SIG-M5 (cell line): Measurements from ENCODE around the gene PACRG.

Experiments
- DNase-seq: peaks from one replicate; lab custom pipeline; 2025; lab: John Stamatoyannopoulos, UW

Gene PACRG

DNA sequence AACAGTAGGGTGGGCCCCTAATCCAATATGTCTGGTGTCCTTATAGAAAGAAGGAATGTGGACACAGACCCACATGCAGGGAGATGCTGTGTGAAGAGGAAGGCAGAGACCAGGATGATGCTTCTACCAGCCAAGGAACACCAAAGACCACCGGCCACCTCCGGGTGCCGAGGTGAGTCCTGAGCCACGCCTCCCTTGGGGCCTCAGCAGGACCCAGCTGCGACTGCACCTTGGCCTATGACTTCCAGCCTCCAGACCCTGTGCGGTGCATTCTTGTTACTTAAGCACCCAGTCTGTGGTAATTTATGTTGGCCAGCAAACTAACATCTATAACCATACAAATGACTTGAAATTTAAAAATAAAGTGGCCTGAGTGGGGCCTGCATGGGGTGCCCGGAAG is 607.3 kb downstream of the PACRG start:
- DNase-seq, result no peak

DNA sequence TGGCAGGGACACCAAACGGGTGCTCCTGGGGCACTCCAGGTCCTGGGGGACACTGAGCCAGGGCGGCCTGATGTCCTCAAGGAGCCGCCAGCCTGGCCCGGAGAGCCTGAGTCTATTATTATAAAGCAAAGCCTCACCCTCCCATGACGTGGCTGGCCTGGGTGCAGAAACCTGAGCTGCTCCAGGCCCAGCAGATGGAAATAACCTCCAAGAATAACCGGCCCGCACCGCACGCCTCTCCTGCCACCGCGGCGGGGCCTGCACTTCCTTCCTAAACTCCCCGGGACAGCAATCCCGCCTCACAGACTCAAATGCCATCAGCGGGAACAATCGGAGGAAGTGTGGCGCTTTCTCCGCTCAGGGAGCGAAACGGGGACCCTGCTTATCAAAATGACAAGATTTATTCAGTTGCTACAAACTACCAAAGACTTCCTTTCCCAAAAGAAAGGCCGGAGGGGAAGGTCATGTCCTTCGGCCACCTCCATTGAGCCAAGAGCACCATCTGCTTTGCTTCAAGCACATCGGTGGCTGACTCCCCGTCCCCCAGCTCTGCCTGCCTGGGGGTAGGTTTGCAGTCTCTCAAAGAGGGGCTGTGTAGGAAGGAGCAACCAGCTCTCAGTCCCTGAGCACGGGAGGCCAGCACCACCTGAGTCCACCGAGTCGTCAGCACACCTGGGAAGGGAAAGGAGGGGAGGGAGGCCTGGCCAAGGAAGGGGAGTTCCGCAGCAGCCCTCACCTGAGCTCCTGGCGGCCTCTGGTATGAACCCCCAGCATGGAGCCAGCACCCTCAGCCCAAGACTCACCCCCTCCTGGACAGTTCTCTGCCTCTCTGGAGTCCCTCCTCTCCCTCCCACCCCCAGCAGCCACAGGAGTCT is 608.1 kb downstream of the PACRG start:
- DNase-seq, result no peak

DNA sequence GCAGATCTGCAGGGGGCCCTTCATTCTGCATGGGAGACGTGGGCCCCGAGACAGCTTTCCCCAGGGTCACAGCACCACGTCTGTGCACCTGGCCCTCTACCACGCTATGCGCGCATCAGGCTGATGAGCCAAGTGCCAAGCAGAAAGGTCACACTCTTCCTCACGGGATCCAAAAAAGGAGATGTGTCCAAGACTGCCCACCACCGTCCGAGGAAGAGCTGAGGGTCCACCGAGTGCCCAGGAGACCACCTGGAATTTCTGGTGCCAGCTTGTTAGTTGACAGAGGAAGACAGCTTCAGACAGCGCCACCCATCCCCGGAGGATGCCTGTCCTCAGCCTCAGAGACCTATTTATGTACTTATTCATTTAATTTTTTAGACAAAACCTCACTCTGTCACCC is 609.2 kb downstream of the PACRG start:
- no peak for DNase-seq

DNA sequence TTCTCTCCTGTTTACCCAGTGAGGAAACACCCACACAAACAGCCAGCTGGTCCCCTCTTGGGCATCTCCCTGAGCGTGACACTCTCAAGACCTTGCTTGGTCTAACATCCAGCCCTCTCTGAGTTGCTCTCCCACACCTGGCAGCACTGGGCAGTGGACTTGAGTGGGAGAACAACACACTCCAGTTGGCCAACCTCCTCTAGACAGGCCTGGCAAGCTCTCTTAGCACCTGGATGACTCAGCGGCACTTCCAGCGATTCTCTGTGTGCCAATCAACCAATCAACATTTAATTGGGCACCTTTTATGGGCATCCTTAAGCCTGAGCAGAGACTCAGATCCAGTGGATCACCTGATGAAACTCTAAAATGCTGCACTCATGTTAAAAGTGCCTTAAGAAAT is 610.2 kb downstream of the PACRG start:
- DNase-seq, result no peak

DNA sequence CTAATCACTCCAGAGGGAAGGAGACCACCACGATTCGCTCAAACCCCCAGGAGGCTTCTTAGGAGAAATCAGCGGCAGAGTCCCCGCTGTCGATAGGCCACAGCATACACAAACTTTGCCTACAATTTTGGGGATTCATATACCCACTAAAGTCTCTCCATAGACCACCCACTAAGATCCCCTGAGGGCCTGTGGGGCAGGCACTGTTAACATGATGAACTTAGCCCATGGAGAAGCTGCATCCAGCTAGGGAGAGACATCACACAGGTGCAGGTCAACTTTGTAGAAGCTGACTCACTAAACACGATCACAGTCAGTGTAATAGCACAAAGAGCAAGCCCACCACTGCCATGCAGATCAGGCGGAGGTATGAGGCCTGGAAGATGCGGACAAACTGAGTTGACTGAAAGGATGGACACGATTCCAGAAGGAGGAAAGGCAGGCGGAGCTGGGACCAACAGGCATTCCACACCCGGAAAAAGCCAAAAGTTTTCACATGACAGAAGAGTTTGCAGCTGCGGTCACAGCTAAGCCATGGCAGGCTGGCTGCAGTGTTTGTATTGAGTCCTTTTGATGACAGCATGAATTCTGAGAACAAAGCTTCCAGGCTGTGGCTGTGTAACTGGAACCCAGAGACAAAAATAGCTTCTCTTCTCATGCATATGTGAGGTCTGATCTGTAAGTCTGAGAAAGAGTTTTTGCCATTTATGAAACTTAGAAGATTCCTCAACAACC is 611.1 kb downstream of the PACRG start:
- no peak for DNase-seq

DNA sequence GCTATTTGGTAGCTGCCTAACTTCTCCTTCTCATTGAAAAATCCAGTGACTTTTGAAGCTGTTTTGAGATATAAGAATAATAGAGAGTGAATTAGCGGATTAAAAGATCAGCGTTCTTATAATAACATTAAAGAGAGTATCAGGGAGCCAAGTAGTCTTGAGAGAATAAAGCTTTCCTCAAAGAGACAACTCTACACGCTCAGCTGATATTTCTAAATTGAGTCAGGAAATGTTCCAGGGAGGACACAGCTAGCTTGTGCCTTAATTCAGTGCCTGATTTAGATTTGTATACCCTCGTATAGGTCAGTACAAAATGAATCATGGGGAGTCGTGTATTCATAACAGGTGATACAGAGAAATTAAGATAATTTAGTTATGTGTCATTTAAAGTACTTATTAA is 611.7 kb downstream of the PACRG start:
- DNase-seq, result no peak

DNA sequence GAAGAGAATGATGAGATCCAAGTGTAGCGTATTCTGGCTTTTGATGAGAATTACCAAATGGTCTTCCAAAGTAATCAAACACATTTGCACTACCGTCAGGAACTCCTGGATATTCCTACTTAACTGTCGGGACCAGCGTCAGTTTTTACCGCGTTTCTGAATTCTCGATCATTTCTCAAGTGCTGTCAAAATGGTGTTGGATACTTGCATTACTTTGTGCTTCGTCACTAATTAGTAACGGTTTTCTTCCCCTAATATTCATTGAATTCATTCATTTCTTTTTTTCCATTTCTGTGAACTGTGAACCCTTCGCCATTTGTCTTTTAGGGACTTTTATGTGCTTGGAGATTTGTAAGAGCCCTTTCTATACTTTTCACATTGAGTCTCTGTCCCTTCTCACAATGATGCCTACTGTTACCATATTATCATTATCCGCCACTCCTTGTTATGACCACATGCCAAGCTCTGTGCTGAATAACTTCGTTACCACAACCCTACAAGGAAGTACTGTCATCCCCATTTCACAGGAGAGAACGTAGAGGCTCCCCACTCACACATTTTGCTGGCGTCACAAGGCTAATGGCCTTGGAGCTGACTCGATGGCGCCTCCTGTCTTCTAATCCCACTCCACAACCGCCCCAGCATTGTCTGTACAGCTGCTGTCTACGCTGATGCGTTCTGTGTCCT is 612.6 kb downstream of the PACRG start:
- DNase-seq, result no peak

DNA sequence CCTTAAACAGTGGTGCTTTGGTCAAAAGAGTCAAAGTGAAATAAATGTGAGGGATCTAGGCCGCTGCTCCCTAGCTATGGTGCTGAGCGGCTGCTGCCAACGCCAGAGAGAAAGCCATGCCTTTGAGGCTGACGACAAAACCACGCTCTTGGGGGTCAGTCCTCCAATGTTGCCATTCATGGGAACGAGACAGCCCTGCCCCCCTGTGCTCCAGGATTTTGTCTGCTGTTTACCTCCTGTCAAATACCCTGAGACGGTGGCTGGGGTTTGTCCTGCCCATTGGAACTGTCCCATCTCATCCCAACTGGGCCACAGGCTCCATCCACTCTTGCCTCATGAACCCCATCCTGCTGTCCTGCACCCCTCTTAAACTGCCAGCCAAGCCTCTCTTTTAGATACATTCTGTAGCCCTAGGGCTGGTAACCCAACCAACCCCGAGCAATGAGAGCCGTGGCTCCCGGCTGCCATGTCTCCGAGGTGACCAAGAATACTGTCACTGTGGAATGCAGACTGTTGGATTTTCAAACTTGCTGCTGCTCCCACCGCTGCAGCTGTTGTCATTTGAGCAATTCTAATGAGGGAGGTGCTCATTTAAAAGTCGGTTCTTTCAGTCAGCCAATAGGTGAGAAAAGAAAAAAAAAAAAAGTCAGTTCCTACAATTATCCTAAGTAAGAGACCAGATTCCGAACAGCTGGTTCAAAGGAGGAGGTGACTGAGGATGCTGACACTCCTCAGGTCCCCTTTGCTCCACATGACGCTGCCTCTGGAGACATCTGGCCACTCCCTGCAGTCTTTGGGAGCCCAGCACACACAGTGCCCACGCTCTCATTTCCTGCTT is 613.7 kb downstream of the PACRG start:
- no peak for DNase-seq

DNA sequence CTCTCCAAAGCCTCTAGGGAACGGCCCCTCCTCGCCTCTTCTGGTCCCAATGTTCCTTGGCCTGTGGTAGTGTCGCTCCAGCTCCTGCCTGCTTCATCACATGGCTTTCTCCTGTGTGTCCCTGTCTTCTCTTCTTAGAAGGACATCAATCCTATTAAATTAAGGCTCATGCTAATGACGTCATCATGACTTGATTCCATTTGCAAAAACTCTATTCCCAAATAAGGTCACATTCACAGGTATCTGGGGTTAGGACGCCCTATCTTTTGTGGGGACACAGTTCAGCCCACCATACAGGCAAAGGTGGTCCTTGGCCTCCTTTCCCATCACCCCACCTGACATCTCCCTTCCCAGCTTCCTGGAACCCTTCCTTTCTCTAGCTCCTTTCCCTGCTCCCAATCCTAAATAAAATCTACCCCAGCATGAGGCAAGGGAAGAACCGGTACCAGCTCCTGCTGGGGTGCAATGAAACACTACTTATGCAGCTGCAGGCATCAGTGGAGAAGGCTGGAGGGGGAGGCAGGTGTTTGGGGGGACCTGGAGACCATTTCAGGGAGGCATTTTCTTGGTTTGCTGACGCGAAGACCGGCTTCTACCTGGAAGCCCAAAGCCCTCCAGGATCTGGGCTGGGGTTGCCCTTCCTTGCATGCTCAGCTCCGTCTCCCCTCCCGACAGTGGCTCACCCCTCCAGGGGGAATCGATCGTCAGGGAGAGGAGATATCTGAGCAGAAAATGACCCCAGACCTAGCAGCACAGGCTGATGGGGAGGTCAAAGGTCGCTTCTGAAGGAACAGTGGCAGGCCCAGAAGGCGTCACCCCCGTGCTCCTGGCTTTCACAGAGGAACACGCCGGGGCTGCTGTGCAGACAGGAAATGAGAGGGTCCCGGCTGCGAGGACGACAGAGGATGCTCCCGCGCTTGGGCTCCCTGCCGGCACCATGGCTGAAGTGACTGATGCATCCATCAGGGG is 615.1 kb downstream of the PACRG start:
- DNase-seq, result no peak

DNA sequence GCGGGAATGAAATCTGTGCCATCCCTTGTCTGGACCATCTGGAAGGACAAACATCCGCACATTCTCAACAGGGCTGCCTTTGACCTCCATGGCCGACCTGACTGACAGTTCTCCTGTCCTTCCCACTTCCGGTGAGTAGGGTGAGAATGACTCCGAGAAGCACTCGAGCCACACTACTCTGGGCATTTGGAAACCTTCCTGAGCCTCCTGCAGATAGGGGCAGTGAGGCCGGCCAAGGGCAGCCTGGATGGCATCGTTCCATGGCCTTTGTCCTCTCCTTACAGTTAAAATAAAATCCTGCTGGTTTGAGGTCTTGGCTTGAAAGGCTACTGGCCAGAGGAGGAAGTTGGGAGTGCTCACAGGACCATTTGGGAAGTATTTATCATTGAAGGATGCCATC is 615.8 kb downstream of the PACRG start:
- DNase-seq, result no peak

DNA sequence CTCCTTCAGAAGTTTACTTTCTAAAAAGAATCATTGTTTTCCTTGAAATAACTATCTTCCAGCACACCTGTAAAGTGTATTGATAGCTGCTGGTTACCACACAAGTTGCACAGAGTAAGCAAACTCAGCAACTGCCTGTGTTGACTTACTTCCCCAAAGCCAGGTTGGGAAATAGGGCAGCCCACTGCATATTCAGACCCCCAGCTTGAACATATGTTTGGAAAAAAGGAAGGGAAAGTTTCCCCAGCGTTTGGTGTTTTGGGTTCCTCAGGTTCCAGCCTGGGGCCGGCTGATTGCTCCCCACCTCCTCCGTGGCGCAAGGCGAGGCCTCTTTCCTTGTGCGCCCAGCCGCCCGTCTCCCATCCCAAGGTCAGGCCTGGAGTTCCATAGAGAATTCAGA is 616.6 kb downstream of the PACRG start:
- DNase-seq, result no peak

DNA sequence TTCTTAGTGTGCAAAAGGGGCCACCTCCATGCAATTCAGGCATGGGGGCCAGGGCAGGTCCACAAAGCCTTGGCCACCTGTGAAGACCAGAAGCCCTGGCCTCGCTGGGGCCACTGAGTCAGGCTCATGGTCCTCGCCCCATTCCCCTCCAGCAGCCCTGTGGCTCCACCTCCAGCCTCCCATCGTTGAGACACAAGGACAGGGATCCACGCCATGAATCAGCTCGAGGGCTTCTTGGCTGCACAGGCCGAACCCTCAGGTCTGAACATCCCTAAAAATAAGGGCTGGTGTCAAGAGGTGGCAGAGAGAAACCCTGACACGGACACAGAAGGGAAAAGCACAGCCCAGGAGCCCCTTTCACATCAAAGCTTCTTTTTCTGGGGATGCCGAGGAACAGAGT is 618.2 kb downstream of the PACRG start:
- DNase-seq, result no peak

DNA sequence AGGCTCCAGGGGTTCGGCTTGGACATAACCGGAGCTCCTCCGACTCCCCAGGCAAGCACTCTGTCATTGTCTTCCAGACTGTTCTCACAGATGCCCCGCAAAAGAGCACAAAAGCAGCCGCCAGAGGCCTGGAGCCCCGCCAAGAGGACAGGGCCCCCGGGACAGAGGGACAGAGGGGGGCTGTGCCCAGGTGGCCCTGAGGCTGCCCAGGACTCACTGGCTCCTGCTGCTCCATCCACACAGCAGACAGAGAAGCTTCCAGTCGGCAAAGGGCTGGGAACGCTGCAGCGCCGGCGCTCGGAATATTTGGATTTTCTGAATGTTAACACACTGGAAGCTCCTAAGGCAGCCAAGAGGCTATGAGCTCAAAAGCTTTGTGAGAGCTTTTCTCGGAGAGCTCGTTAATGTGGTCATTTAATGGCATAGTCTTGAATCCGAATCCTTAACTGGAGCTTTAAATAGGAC is 618.8 kb downstream of the PACRG start:
- DNase-seq, result no peak

DNA sequence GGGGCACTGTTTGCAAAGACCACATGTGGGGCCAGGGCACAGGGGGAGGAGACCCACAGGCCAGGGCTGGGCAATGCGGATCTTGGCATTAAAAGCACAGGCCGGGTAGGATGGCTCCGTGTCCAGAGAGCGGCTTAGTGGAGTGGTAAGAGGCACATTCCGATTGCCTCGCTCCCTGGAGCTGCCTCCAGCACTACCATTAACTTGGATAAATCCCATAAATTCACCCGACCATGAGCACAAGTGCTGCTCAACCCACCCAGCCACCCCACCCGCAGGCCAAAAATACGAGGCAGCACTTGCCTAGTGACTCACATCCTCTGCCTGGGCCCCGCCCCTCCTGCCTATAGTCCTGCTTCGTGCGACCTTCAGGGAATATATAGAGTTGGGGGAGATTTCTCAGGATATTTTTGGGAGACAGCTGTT is 619.3 kb downstream of the PACRG start:
- no peak for DNase-seq

DNA sequence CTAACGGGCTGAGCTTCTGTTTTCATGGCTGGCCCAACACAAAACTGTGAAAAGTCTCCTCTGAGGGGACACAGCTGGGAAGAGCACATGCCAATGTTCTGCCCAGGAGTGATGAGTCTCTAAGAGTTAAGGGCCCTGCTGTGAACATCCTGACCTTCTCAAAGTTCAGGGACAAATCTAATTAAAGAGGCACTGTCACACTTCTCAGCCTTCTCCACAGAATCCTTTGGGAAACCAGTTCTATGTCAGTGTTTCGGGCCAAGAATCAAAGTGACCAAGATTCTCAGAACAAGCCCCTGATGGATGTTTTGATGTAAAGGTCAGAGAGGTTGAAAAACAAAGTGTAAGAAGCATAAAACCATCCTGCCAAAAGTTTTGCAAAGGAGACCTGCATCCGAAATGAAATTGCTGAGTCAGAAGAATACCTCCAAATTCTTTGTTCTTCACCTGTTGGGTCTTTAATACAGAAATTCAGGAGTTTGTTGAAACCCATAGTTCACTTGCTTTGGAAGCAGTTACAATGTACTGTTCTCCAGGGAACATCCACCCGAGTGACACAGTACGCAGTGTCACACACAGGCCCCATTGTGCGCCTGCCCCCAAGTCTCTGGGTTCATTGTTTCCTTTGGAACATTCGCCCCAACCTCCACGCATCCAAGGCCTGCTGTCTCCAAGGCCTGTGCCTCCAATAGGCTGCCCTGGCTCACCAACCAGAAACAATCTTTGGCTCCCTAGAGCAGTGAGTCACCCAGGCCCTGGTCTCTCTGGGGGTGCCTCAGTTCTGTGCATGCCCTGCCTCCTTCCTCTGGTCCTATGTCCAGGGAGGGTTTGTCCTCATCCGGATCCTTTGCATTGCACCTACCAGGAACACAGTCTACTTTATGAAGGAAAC is 621.3 kb downstream of the PACRG start:
- DNase-seq, result no peak

DNA sequence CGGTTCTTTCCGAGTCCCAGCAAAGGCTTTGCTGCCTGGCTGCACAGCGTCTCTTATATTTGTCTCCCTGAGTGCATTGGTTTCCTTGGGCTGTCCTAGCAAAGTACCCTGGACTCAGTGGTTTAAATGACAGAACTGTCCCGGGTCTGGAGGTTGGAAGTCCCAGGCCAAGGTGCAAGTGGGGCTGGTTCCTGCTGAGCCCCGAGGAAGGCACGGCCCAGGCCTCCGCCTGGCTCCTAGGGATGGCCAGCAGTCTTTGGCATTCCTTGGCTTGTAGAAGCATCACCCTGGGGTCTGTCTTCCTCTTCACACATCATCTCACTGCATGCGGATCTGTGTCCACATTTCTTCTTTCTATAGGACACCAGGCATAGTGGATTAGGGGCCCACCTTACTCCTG is 621.9 kb downstream of the PACRG start:
- DNase-seq, result no peak

DNA sequence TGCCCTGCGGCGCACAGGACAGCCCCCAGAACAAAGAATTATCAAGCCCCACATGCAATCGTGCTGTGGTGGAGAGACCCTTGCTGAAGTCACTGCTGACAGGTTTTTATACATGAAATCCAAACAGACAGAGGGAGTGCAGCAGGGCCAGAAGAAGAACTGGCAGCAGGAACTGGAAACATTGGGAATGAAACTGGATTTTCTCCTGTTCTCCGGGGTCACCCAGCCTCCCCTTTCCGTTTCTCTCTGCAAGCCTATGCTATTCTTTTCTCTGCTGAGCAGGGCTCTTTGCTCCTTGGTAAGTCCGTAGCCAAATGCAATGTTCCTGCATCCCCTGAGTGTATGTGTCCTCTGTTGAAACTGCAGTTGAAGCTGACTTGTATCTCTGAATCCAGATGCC is 623.2 kb downstream of the PACRG start:
- no peak for DNase-seq

DNA sequence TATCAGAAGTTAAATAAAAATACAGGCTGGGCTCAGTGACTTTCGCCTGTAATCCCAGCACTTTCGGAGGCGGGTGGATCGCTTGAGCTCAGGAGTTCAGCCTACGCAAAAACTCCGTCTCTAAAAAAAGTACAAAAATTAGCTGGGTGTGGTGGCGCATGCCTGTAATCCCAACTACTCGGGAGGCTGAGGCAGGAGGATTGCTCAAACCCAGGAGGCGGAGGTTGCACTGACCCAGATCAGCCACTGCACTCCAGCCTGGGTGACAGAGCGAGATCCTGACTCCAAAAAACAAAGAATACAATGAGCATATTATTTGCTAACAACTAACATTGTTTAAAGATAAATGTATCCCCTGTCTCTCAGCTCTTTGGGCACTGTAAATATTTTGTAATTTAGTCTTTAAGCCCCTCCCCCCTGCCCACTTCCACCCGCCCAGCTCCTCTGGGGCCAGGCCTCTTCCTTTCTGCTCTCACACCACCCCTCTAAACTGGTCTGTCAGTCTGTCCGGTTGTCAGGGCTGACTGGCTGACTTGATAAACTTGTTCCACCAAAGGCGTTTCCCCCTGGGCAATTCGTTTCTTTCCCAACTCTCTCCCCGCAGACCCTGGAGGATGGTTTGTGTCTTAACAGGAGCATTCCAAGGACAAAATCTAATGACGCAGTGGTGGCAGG is 624.4 kb downstream of the PACRG start:
- no peak for DNase-seq

DNA sequence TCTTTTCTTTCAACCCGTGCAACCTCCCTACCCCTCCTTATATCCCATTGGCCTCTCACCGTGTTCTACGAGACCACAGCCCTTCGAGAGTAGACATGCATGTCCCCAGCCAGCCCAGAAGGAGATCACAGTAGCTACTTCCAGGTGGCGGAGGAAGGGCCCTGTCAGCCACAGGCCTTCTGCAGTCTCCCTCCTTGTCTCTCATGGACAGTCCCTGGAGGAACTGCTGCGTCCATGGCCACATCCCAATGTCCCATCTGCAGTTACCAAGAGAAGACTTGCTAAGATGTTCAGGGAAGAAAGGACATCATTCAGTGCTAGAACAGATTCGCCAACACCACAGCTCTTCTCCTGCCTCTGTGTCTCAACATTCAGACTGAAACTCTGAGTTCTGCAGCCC is 625.2 kb downstream of the PACRG start:
- no peak for DNase-seq
